ENCODE data around the gene SLC24A1.

- no peak for TF ChIP-seq CTCF (IDR thresholded peaks at IDR 0.05; ENCODE audit: low read length)
- TF ChIP-seq EZH2 (IDR thresholded peaks at IDR 0.05; ENCODE audit: borderline replicate concordance, low read length): no peak
Measured at GRCh38 chr15:65688462-65688861, 66.7 kb downstream of the SLC24A1 start.
